ENCODE data around the gene GP2.

GP2 gene

DNA sequence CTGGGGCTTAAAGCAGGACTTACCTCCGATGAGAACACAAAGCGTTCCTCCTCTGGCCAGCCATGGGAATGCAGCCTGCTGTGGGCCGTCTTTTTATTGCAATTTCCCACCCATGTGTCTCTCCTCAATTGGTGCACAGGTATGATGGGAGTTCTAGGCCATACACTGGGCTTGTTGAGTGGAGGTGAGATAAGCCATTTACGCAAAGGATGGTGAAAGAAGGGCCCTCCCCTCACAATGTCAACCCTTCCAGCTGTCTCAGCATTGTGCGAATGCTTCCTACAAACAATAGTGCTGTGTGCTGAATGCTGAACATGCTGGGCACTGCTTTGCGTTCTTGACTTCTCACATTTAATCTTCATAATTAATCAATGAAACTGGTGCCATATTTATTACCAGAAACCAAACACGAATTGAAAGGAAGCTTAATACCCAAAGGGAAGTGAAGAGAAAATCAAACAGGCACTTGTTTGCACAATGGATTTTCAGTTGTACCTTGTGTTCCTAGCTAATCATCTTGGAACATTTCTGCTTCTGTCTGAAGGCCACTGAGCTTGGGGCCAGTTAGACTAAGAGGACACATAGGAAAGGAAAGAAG lies at the start of gene GP2:
GP2 (minus strand) TSS at position 70 of the 598 bp plus-strand sequence. CDS start 1,082 bp downstream, outside the sequence.
- DNase-seq (ENCODE audit: low read depth in 2 of 2): no peak

DNA sequence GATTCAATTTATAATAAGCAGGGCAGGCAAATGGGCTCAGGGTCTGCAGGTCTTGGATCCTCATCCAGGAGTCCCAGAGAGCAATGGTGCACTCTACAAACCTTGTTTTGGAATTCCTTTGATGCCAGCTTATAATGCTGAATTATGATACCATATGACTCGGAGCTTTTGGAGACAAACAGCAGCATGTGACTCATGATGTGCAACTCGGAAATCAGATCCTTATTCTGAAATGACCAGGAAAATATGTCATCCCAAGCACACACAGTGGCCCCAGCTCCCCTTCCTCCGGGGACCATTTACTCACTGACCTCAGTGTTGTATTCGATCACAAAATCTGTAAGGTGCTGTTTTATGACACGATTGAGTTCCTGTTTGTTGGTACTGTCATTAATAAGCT lies 45.4 kb upstream of the GP2 start:
- no peak for DNase-seq (ENCODE audit: low read depth in 2 of 2)

DNA sequence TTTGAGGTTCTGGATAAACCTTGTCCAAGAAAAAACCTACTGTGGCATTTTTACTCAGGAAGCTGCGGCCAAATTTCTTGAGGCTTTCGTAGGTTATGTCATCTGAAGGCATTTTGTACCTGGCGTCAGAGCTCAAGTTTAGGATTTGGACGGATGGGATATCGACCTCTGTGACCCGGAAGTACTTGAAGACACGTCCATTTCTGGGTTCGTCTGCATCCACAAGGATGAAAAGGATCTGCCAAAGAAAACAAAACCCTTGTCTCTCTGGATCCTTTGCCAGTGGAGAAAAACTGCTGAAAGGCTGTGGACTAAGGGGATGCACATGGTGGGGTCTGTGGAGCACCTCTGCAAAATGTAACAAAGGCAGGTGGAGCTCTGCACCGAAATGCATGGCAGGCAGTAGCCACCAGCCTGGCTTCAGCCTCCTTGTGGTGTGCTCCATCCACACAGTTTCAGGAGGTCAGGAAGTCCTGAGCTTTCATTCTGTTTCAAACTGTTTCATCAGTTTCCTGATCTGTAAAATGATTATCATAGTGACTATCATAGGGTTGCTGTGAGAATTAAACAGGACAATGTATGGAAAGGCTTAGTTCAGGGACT lies 42.2 kb upstream of the GP2 start:
- DNase-seq (ENCODE audit: low read depth in 2 of 2): no peak

DNA sequence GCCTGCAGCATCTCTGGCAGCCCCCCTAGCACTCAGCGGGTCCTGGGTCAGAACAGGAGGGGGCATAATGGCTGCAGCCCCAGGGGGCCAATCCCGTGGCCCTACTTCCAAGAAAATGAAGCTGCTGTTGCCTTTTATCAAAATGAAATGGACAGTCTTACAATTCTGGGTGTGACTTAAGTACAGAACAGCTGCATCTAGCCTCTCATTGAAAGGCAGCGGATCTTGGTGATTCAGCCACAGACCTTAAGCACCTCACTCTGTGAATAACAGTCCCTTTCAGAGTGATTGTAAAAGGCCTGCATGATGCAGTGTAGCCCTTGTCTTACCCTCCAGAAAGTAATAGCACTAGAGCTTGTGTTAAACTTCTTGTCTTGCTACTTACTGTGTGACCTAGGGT lies 36.7 kb upstream of the GP2 start:
- no peak for DNase-seq (ENCODE audit: low read depth in 2 of 2)

DNA sequence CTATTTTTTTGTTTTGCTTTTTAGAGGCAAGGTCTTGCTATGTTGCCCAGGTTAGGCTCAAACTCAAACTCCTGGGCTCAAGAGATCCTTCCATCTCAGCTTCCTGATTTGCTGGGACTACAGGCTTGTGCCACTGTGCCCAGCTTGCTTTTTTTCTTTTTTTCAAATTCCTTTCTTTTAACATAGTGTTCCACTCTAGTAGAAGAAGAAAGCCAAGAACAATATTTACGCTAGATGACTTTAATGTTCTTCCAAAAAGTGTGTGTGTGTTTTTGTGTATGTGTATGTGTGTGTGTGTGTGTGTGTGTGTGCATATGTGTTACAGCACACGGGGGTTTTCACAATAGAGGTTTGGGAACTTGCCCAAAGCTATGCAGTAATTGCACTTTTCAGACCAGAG lies 35.9 kb upstream of the GP2 start:
- no peak for DNase-seq (ENCODE audit: low read depth in 2 of 2)

DNA sequence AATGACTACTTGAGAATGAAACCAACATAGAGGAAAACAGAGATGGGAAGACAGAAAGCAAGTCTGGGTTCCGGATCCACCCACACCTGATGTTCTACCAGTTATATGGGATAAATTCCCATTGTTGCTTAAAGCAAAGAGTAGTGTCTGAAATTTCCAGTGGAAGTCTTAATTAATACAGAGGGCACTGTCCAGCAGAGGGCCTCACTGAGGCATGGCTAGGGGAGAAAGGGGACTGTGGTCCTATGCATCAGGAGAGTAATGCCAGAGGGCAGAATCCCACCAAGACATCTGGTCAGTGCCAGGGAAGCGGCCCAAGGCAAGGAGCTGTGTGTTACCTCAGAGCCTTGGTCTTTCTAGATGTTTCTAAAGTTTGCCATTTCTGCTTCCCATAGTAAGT lies 32.7 kb upstream of the GP2 start:
- DNase-seq (ENCODE audit: low read depth in 2 of 2): no peak

DNA sequence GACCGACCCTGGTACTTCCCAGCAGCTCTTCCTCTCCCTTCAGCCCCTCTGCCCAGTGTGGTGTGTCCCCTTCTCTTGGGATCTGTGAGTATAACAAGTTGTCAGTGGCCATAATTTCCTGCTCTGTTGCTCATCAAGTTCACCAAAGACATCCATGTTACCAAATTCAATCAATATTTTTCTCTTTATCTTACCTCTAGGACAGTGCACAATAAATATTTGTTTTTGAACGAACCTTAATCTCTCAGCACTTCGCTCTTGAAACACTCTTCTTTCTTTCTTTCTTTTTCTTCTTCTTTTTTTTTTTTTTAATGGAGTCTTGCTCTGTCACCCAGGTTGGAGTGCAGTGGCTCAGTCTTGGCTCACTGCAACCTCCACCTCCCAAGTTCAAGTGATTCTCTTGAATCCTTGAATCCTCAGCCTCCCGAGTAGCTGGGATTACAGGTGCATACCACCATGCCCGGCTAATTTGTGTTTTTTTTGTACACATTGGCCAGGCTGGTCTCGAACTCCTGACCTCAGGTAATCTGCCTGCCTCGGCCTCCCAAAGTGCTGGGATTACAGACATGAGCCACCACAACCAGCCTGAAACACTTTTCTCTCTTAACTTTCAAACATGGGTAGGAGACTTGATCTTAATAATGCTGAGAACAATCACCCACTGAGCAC lies 27.9 kb upstream of the GP2 start:
- no peak for DNase-seq (ENCODE audit: low read depth in 2 of 2)

DNA sequence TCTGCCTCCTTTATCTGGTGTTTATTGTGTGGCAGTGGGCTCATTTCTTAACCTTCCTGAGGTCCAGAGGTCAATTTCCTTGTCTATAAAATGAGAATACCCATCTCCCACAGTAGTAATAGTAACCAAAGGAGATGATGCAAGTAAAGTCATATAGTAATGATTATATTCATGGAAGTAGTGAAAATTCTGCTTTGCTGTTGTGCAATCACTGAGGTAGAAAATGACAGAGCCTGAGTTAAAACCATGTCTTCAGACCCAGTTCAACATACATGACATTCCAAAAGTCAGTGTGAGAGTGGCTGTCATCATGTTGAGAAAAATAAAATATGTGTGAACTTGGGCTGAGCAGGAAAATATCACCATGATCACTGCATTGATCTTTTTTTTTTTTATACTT lies 26.1 kb upstream of the GP2 start:
- DNase-seq (ENCODE audit: low read depth in 2 of 2): no peak

DNA sequence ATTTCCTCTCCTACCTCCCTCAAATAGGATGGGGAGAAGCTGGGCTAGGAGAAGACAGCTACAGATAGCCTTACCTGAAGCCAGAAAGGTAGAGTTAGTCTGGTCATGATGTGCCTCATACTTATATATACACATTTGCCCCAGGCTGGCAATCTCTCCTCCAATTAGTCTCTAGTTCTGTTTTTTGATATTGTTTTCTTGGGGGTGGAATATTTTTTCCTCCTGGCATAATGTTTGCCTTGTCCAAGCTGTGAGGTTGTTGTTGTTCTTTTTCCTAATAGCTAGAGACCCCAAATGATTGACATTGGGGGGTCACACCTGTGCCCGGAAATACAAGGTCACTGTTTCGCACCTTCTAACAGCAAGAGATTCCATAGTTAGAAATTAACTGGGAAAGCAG lies 25.3 kb upstream of the GP2 start, which contains the start of gene UMOD:
UMOD (minus strand) TSS at position 101 of the 400 bp plus-strand sequence. CDS start 1,978 bp downstream, outside the sequence.
- DNase-seq (ENCODE audit: low read depth in 2 of 2): no peak

DNA sequence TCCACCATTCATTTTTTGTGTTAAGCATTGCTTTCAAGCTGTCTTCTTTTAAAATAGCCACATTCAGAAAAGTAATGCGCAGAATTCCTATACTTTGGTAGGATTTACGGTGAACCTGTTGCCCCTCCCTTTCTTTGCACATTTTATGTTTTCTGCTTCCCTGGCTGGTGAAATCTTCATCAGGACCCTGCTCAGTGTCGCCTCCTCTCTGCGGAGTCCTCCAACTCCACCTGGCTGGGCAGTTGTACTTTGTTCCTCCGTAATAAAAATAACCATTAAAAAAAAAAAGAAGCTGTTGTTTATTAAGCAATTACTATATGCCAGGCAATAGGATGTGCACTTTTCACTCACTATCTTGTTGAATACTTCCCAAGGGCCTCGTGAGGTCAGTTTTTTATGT lies 22.3 kb upstream of the GP2 start:
- no peak for DNase-seq (ENCODE audit: low read depth in 2 of 2)

DNA sequence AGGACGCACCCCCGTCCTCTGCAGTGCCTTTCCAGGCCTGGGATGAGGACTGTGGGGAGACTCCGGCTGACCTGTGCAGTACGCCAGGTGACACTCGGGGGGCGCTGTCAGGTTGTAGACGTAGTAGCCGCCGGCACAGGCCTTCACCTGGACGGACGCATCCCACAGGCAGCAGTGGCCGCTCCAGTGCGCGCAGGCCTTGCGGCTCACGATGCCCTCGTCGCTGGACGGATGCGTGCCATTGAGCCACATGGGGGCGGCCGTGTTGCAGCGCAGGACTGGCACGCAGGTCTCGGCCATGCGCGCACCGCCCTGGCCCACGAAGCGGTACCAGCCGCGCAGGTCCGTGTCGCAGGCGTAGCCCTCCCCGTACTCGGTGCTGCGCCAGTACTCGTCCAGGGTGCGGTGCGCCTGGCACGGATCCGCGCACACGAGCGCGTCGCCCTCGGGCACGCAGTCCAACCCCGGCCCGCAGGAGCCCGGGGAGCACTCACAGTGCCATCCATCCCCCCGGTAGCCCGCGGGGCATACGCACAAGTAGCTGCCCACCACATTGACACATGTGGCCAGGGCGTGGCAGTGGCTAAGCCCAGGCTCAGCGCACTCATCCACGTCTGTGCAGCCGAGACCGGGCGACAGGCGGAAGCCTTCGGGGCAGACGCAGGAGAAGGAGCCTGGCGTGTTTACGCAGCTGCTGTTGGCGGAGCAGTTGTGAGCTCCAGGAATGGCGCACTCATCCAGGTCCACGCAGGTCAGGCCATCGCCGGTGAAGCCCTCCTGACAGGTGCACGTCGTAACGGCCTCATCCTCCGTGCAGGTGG lies 21.3 kb upstream of the GP2 start:
- DNase-seq (ENCODE audit: low read depth in 2 of 2): no peak

DNA sequence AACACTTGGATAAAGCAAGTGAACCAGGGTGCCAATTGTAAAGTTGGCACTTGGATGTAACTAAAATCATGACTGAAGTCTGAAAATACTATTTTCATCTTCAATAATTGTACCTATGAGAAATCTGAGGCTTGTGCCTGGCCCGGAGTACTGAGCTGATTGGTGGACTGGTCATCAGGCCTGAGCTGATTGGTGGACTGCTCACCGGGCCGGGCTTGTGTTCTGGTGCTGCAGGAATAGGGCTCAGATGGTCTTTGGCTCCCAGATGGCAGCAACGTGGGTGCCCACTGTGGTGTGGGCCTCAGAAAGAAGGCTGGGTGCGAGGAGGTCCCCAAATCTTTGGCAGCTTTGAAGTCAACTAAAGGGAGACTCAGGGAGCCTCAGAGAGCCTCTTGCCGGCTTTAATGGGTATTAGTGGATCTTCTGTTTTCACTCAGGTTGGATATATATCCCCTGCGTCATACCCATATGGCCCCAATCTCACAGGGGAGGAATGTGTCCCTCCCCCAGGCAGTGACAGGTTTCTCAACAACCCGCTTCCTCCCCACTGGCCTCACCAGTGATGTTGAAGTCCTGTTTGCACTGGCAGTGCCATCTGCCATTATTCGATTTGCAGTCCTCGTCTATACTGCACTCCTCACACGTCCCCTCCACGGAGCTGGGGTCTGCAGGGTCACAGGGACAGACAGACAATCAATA lies 20.5 kb upstream of the GP2 start:
- DNase-seq (ENCODE audit: low read depth in 2 of 2): no peak

DNA sequence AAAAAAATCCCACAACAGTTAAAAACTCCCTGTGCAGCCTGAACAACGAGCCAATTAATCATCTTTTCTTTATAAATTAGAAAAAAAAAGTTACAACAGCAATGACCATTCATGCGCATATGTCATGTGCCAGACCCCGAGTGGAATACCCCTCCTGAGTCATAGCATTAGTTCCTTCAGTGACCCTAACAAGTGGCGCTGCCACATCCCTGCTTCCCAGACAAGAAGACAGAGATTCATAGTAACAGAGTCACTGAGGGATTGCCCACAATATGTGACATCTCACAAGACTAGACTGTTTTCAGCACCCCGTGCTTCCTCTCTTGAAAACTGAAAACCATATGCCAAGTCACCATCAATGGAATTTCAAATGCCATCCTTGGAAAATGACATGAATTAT lies 17.3 kb upstream of the GP2 start:
- DNase-seq (ENCODE audit: low read depth in 2 of 2): no peak

DNA sequence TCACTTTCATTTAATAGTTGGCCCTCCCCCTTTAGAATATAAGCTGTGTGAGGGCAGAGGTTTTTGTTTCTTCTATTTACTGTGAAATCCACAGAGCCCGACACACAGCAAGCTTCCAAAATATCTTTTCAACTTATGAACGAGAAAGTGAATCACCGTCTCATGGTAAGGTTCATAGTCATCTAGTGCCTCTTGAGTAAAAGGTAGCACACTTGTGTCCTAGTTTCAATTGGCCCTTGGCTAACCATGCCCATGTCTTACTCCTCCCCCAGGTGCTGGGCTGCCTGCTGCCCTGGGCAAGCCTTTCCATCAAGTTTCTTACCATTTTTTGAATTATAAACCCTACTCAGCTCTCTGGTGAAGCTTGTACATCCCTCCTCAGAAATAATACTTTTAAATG lies 12.4 kb upstream of the GP2 start:
- DNase-seq (ENCODE audit: low read depth in 2 of 2): no peak

DNA sequence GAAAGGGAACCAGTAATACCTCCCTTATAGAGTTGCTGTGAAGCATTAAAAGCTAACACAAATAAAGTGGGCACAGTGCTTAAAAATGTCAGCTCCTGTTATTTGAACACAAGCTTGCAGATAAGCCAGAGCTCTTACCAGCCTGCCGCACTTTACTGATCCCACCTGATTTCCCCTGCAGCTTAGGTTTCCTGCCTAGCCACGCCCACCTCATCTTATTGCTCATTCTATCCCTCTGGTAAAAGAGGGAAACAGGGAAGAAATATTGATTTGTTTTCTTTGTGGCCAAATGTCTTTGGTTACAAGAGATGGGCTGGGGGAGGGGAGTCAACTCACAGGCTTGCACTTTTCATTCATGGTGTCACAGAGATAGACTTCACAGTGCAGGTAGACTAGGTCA lies 9.6 kb upstream of the GP2 start:
- no peak for DNase-seq (ENCODE audit: low read depth in 2 of 2)

DNA sequence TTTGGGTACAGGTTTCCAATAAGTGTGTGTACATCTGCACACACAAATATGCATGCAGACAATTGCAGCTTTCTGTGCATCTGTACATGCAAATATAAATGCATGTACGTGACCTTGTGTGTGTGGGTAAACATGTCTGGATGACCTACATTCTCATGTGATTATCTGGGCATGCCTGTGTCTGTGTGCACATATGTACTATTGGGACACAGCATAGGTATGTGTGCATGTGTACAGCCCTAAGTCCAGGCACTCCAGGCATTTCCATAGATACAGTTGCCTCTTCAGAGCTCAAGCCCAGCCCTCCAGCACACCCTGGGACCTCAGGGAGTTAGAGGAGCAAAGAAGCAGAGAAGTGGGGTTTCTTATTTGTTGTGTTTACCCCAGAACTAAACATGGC lies 7.1 kb upstream of the GP2 start:
- no peak for DNase-seq (ENCODE audit: low read depth in 2 of 2)

DNA sequence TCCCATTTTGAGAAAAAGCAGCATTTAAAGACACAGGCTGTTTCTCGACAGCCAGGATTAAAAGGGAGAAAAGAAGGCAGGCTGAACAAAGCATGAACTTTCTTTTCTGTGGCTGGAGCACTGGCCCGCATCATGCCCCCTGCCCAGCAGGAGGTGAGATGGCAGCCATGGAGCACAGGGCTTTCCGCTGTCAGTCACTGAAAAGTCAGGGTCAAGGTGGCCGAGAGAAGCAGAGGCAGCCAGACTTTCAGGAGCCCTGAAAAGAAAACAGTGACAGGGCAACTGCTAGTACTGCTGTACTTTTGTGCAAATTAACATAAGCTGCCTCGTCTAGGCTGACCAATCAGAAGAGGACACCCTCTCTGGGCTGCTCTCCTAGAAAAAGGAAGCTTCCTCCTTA lies 5.8 kb upstream of the GP2 start:
- DNase-seq (ENCODE audit: low read depth in 2 of 2): no peak

DNA sequence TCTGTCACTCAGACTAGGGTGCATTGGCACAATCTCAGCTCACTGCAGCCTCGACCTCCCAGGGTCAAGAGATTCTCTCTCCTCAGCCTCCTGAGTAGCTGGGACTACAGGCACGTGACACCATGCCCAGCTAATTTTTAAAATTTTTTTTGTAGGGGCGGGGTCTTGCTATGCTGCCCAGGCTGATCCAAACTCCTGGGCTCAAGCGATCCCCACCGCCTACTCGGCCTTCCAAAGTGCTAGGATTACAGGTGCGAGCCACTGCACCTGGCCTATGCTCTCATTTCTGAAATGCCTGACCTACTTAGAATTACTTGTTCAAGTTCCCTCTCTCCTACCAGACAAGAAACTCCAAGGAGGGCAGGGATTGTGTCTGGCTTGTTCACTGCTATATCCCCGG lies 5.1 kb upstream of the GP2 start:
- no peak for DNase-seq (ENCODE audit: low read depth in 2 of 2)

DNA sequence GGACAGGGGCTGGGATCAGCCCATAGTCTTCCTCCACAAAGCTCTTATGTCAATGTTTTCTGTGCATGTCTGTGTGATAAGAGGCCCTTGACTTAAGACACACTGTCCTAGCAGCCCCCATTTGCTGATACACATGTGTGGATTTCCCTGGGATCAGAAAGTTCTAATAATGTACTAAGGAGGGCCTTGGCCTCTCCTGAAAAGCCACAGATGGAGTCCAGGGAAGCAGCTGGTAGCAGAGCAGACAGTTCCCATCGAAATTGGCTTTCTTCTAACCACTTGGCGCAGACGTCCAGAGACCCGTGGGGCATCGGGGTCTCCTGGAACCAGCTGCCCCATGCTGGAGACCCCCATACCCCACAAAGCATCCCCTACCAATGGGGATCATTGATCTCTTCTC lies 4.3 kb upstream of the GP2 start:
- no peak for DNase-seq (ENCODE audit: low read depth in 2 of 2)

DNA sequence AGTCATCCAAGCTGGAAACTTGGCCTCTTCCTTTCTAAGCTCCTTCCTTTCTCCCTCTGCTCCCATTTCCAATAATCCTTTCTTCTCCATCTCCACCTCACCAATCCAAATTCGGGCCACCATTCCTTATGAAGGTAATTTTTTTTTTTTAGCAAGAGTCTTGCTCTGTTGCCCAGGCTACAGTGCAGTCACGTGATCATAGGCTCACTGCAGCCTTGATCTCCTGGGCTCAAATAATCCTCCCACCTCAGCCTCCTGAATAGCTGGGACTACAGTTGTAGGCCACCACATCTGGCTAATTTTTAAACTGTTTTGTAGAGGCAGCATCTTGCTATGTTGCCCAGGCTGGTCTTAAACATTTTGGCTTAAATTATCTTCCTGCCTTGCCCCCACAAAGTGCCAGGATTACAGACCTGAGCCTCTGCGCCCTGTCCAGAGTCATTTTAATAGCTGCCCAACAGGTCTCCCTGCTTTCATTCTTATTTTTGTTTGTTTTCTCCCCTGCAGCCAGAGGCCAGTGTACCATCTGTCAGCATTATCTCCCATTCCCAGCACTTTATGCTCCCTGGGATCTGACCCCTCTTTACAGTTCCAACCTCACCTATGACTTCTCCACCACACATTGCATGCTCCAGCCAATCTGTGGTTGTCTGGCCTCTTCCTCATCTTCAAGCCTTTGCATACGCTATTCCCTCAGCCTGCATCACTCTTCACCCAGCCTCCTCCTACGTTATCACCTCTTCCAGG lies 2.3 kb upstream of the GP2 start:
- no peak for DNase-seq (ENCODE audit: low read depth in 2 of 2)

DNA sequence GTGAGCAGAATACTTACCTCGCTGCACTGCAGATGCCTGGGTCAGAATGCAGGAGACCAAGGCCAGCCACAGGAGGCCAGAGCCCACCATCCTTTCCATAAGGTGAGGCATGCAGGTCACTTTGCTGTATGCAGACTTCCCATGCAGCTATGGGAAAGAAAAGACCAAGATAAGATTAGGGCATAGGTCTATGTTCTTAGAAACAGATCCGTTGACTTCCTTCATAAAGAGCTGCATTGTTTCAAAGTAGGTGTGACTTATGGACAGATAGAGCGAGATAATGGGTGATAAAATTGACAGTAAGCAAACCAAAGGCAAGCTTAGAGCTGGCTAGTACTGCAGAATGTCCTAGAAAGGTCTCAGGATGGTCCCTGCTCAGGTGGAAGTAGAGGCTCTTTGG lies 992 bp downstream of the GP2 start:
- DNase-seq (ENCODE audit: low read depth in 2 of 2): no peak
